Type B pancreatic cell (in vitro differentiated cells): ENCODE data around the gene RACGAP1. TPM values are rescaled to one million over a fixed set of nuclear protein-coding genes. Genes with fewer than 3 reads are reported as not detected.

ENCODE experiments used
- DNase-seq: peaks from one replicate; pipeline ENCODE4 v3.0.0; 2021; ENCODE audit warnings: mixed read lengths; ENCODE audit not compliant: unreplicated experiment; ENCODE audit errors: extremely low spot score
- H3K27ac Mint-ChIP-seq: 2 replicates; pipeline ENCODE4 v1.8.0; 2021; ENCODE audit warnings: mild to moderate bottlenecking, mixed read lengths
- H3K27me3 Mint-ChIP-seq: 2 replicates; pipeline ENCODE4 v1.8.0; 2021; ENCODE audit warnings: mixed read lengths
- H3K36me3 Mint-ChIP-seq: 2 replicates; pipeline ENCODE4 v1.8.0; 2021; ENCODE audit warnings: mixed read lengths
- H3K4me1 Mint-ChIP-seq: one replicate; pipeline ENCODE4 v1.8.0; 2021; ENCODE audit warnings: mixed read lengths; ENCODE audit not compliant: unreplicated experiment
- H3K4me3 Mint-ChIP-seq: 2 replicates; pipeline ENCODE4 v1.8.0; 2021; ENCODE audit warnings: mild to moderate bottlenecking, mixed read lengths
- H3K9me3 Mint-ChIP-seq: 2 replicates; pipeline ENCODE4 v1.8.0; 2021; ENCODE audit warnings: mixed read lengths
- CTCF ChIP-seq: fragments of 200-600 bp; sonication (generic); conservative IDR thresholded peaks from 2 replicates; pipeline ENCODE4 v1.5.0; 2021; ENCODE audit warnings: antibody characterized with exemption, mild to moderate bottlenecking
- total RNA-seq: library from RNA; stranded (reverse); gene quantifications from 2 replicates; pipeline ENCODE4 v1.2.1, GENCODE V29; 2021; ENCODE audit warnings: low replicate concordance

RACGAP1 gene
- total RNA-seq, 1 donor from 2014 or later, result 70.6 TPM

GRCh38 chr12:50050119-50050385 lies 24.8 kb upstream of the RACGAP1 start:
- DNase-seq, result no peak
- peak overlapping the region; percentile 80 for H3K4me3 Mint-ChIP-seq
- H3K27me3 Mint-ChIP-seq, result peaks cover 52% of the 10 kb centered on the region
- no peaks in the 10 kb centered on the region for H3K9me3 Mint-ChIP-seq
- peaks cover 9% of the 10 kb centered on the region for H3K4me1 Mint-ChIP-seq
- no peak overlapping the region for H3K27ac Mint-ChIP-seq
- TF ChIP-seq CTCF, result no peak
- H3K36me3 Mint-ChIP-seq, result no peaks in the 10 kb centered on the region

GRCh38 chr12:50049254-50050118 lies 24.2 kb upstream of the RACGAP1 start:
- Mint-ChIP-seq H3K27me3 (peaks cover 52% of the 10 kb centered on the region), H3K27ac (no peak overlapping the region), H3K36me3 (no peaks in the 10 kb centered on the region), H3K4me3 (no peak overlapping the region), H3K9me3 (no peaks in the 10 kb centered on the region), H3K4me1 (peaks cover 9% of the 10 kb centered on the region)
- no peak for TF ChIP-seq CTCF
- DNase-seq, result no peak

- no peak for TF ChIP-seq CTCF
- peaks cover 9% of the 10 kb centered on the region for H3K4me1 Mint-ChIP-seq
These were observed 22.5 kb upstream of the RACGAP1 start for GRCh38 chr12:50047693-50048250.

GRCh38 chr12:50043854-50044253 lies 18.6 kb upstream of the RACGAP1 start:
- no peak overlapping the region for H3K27ac Mint-ChIP-seq
- no peaks in the 10 kb centered on the region for H3K9me3 Mint-ChIP-seq
- peaks cover 14% of the 10 kb centered on the region for H3K4me1 Mint-ChIP-seq
- no peak overlapping the region for H3K4me3 Mint-ChIP-seq
- H3K36me3 Mint-ChIP-seq, result no peaks in the 10 kb centered on the region
- peaks cover 17% of the 10 kb centered on the region for H3K27me3 Mint-ChIP-seq
- TF ChIP-seq CTCF, result no peak
- no peak for DNase-seq

More at GRCh38 chr12:50047693-50048250, 22.5 kb upstream of the RACGAP1 start:
- Mint-ChIP-seq H3K9me3 (no peaks in the 10 kb centered on the region), H3K27ac (no peak overlapping the region), H3K27me3 (peaks cover 40% of the 10 kb centered on the region), H3K4me3 (no peak overlapping the region), H3K36me3 (no peaks in the 10 kb centered on the region)
- no peak for DNase-seq

GRCh38 chr12:50043308-50043707 lies 18.0 kb upstream of the RACGAP1 start:
- Mint-ChIP-seq H3K9me3 (no peaks in the 10 kb centered on the region), H3K4me3 (no peak overlapping the region), H3K36me3 (no peaks in the 10 kb centered on the region), H3K27me3 (peaks cover 17% of the 10 kb centered on the region), H3K4me1 (peaks cover 17% of the 10 kb centered on the region), H3K27ac (no peak overlapping the region)
- TF ChIP-seq CTCF, result no peak
- no peak for DNase-seq
